ENCODE measurements around the gene TMOD1.

GRCh38 chr9:97528529-97529230 lies 27.2 kb downstream of the TMOD1 start:
- TF ChIP-seq CREB5 (CRISPR knock-in tag; IDR thresholded peaks at IDR 0.05; ENCODE audit: low read depth) (no peak), POU6F1 (CRISPR knock-in tag; IDR thresholded peaks at IDR 0.05; ENCODE audit: borderline replicate concordance, low read depth) (no peak), PPARA (CRISPR knock-in tag; IDR thresholded peaks at IDR 0.05; ENCODE audit: borderline replicate concordance) (no peak), ARNTL (CRISPR knock-in tag; IDR thresholded peaks at IDR 0.05; ENCODE audit: borderline replicate concordance, low read depth) (no peak), GLIS3 (CRISPR knock-in tag; IDR thresholded peaks at IDR 0.05) (no peak), OSR1 (CRISPR knock-in tag; IDR thresholded peaks at IDR 0.05) (no peak), ZNF8 (CRISPR knock-in tag; IDR thresholded peaks at IDR 0.05) (no peak), TOX (CRISPR knock-in tag; IDR thresholded peaks at IDR 0.05; ENCODE audit: borderline replicate concordance) (no peak), PATZ1 (CRISPR knock-in tag; IDR thresholded peaks at IDR 0.05; ENCODE audit: borderline replicate concordance) (no peak), ZNF565 (CRISPR knock-in tag; conservative IDR thresholded peaks at IDR 0.05; ENCODE audit: low read depth) (no peak)

Data from SK-N-SH treated with all-trans-retinoic acid at 6 μM for 48 hours (cell line).